CD4-positive, alpha-beta T cell treated with Interleukin-6 at 100 ng/mL for 8 hours (primary cell): ENCODE results near the gene AUTS2.
A peak's percentile ranks its signal among the peaks of the same experiment; 100 is the strongest.

Source experiments
- DNase-seq: peaks from one replicate; pipeline ENCODE4 v3.0.0-alpha.2; 2020; ENCODE audit warnings: mixed read lengths, low spot score

The AUTS2 gene

GRCh38 chr7:70660819-70661191 lies 1062.5 kb downstream of the AUTS2 start:
- no peak for DNase-seq

GRCh38 chr7:70663680-70664079 lies 1065.4 kb downstream of the AUTS2 start:
- DNase-seq: no peak

GRCh38 chr7:70665997-70666396 lies 1067.7 kb downstream of the AUTS2 start:
- DNase-seq: no peak

- no peak for DNase-seq
These were observed 1069.1 kb downstream of the AUTS2 start for GRCh38 chr7:70667406-70667805.

GRCh38 chr7:70668606-70669358 lies 1070.5 kb downstream of the AUTS2 start:
- DNase-seq: no peak

GRCh38 chr7:70669854-70670253 lies 1071.6 kb downstream of the AUTS2 start:
- DNase-seq: peak; percentile 25

- no peak for DNase-seq
These were observed 1072.0 kb downstream of the AUTS2 start for GRCh38 chr7:70670288-70670687.

- DNase-seq: no peak
These were observed 1075.7 kb downstream of the AUTS2 start for GRCh38 chr7:70673778-70674570.

GRCh38 chr7:70674571-70675010 lies 1076.3 kb downstream of the AUTS2 start:
- no peak for DNase-seq

GRCh38 chr7:70676243-70676642 lies 1078.0 kb downstream of the AUTS2 start:
- DNase-seq: no peak

GRCh38 chr7:70678621-70679251 lies 1080.5 kb downstream of the AUTS2 start:
- DNase-seq: peak; percentile 14

- DNase-seq: no peak
These were observed 1081.4 kb downstream of the AUTS2 start for GRCh38 chr7:70679661-70680060.

- DNase-seq: no peak
These were observed 1082.0 kb downstream of the AUTS2 start for GRCh38 chr7:70680306-70680705.

- DNase-seq: no peak
These were observed 1082.6 kb downstream of the AUTS2 start for GRCh38 chr7:70680743-70681468.

GRCh38 chr7:70681469-70682350 lies 1083.4 kb downstream of the AUTS2 start:
- DNase-seq: peak; percentile 23

- no peak for DNase-seq
These were observed 1085.9 kb downstream of the AUTS2 start for GRCh38 chr7:70684173-70684572.

- no peak for DNase-seq
These were observed 1095.0 kb downstream of the AUTS2 start for GRCh38 chr7:70693321-70693685.

GRCh38 chr7:70693686-70694433 lies 1095.6 kb downstream of the AUTS2 start:
- DNase-seq: peak; percentile 53

- no peak for DNase-seq
These were observed 1096.2 kb downstream of the AUTS2 start for GRCh38 chr7:70694434-70694970.
